H1 (cell line): ENCODE results near the gene KATNBL1. TPM values are rescaled to one million over a fixed set of nuclear protein-coding genes. Genes with fewer than 3 reads are reported as not detected.
A peak's percentile ranks its signal among the peaks of the same experiment; 100 is the strongest.

ENCODE experiments used
- BACH1 ChIP-seq: IDR thresholded peaks from 2 replicates; pipeline ENCODE4 v1.6.1; 2012; ENCODE audit warnings: low read length, improper control_type of control experiment
- CBX8 ChIP-seq: fragments of 300-800, 300-1000 bp; sonication (generic); IDR thresholded peaks from 2 replicates; pipeline ENCODE4 v1.7.1; 2016; ENCODE audit warnings: low read depth, low read length, borderline replicate concordance
- EZH2 ChIP-seq: fragments of 200-600 bp; sonication (generic); IDR thresholded peaks from 2 replicates; pipeline ENCODE4 v1.7.1; 2012; ENCODE audit warnings: low read depth, mild to moderate bottlenecking, moderate library complexity, low read length, inconsistent platforms; ENCODE audit not compliant: severe bottlenecking
- GTF2F1 ChIP-seq: IDR thresholded peaks from 2 replicates; pipeline ENCODE4 v1.6.1; 2012; ENCODE audit warnings: low read depth, low read length, improper control_type of control experiment, borderline replicate concordance
- KDM1A ChIP-seq: fragments of 200-600, 300-600 bp; sonication (generic); IDR thresholded peaks from 2 replicates; pipeline ENCODE4 v1.7.1; 2016; ENCODE audit warnings: mild to moderate bottlenecking, low read length, borderline replicate concordance
- KDM5A ChIP-seq: fragments of 200-600 bp; IDR thresholded peaks from 2 replicates; pipeline ENCODE4 v1.7.1; 2012; ENCODE audit warnings: mild to moderate bottlenecking, low read length, inconsistent platforms, mixed read lengths
- MAFK ChIP-seq: IDR thresholded peaks from 2 replicates; pipeline ENCODE4 v1.6.1; 2012; ENCODE audit warnings: low read depth, mild to moderate bottlenecking, improper control_type of control experiment, low read length
- NANOG ChIP-seq: IDR thresholded peaks from 2 replicates; pipeline ENCODE4 v1.6.1; 2011; ENCODE audit warnings: low read length, low read depth, mild to moderate bottlenecking, inconsistent platforms; ENCODE audit not compliant: insufficient read depth, poor library complexity, severe bottlenecking
- NRF1 ChIP-seq: IDR thresholded peaks from 2 replicates; pipeline ENCODE4 v1.6.1; 2011; ENCODE audit warnings: mild to moderate bottlenecking, low read depth, low read length, improper control_type of control experiment
- RAD21 ChIP-seq, 2 experiments: IDR thresholded peaks in 1 of 2; conservative IDR thresholded peaks in 1 of 2; 2 replicates each; pipeline ENCODE4 v1.6.1; 2011; ENCODE audit warnings: low read depth in 2 of 2, low read length in 2 of 2, improper control_type of control experiment in 1 of 2, inconsistent platforms in 1 of 2, mild to moderate bottlenecking in 1 of 2, moderate library complexity in 1 of 2
- SAP30 ChIP-seq: fragments of 300-600 bp; sonication (generic); IDR thresholded peaks from 2 replicates; pipeline ENCODE4 v1.7.1; 2012; ENCODE audit warnings: low read length, moderate library complexity, mild to moderate bottlenecking, inconsistent platforms; ENCODE audit not compliant: insufficient read depth, insufficient replicate concordance
- SIRT6 ChIP-seq: IDR thresholded peaks from one replicate; pipeline ENCODE4 v1.7.1; 2012; ENCODE audit warnings: low read length, inconsistent platforms
- SP1 ChIP-seq: IDR thresholded peaks from 2 replicates; pipeline ENCODE4 v1.6.1; 2011; ENCODE audit warnings: low read depth, low read length
- SRF ChIP-seq: IDR thresholded peaks from 2 replicates; pipeline ENCODE4 v1.6.1; 2011; ENCODE audit warnings: mild to moderate bottlenecking, low read depth, low read length, moderate library complexity
- SUZ12 ChIP-seq: fragments of 200-600 bp; sonication (generic); IDR thresholded peaks from 2 replicates; pipeline ENCODE4 v1.6.1; 2012; ENCODE audit warnings: mild to moderate bottlenecking, inconsistent platforms, low read length, moderate library complexity, mixed read lengths
- TAF7 ChIP-seq: optimal IDR thresholded peaks from 2 replicates; pipeline ENCODE3; 2011; ENCODE audit warnings: low read depth, mild to moderate bottlenecking, inconsistent platforms, low read length, moderate library complexity, borderline replicate concordance
- polyA plus RNA-seq, 7 experiments: library from polyadenylated mRNA; depleted of rRNA in 3 of 7; stranded (reverse) in 5 of 7; unstranded in 2 of 7; fragments of >200 nt in 5 of 7; fragments of 200-250 nt in 2 of 7; gene quantifications; 1 replicate in 5 of 7; 2 replicates in 1 of 7; 4 replicates in 1 of 7; pipeline versions ENCODE4 v1.2.1 to v1.2.3, GENCODE V29; 2011 to 2013; ENCODE audit warnings: missing spikeins in 2 of 7, mixed read lengths in 2 of 7
- total RNA-seq: library from RNA; stranded (reverse); fragmentation: NEBNext Ultra II Directional; extraction: Animal tissue kit (Norgen Biotek cat#: 25700); gene quantifications from 2 replicates; pipeline ENCODE4 v1.2.1, GENCODE V29; 2021

Gene KATNBL1
- total and polyA plus RNA-seq, 2 of the 8 experiments (the other 6 are each of a cell fraction or from before 2014, with no cell fraction given), result 14.2 to 51.4 TPM

GRCh38 chr15:34214135-34214534, 4.2 kb upstream of the KATNBL1 start (continued):
- TF ChIP-seq SAP30 (no peak), CBX8 (no peak), KDM5A (no peak), RAD21 (IDR thresholded peaks at IDR 0.05 in 1 of 2, conservative IDR thresholded peaks at IDR 0.05 in 1 of 2; ENCODE audit: low read depth in 2 of 2, low read length in 2 of 2) (no peak), NRF1 (no peak), SP1 (peak; percentile 92), TAF7 (peak; percentile 9), GTF2F1 (no peak), KDM1A (no peak), NANOG (peak; percentile 57), MAFK (no peak), EZH2 (no peak), BACH1 (no peak), SRF (no peak), SUZ12 (no peak), SIRT6 (no peak)
- TF ChIP-seq, all 59 proteins: peak for 18
